Ovary (tissue), 9 donors: Measurements from ENCODE around the gene ZKSCAN3. TPM values are rescaled to one million over a fixed set of nuclear protein-coding genes. Genes with fewer than 3 reads are reported as not detected.

ENCODE experiments used
- DNase-seq, 5 donors: peaks; one replicate each; pipeline ENCODE4 v3.0.0-alpha.2; 2019 to 2020
- H3K27ac ChIP-seq, 2 donors: fragments of 200-600 bp; one replicate each; pipeline versions ENCODE4 v1.5.1 to v1.8.0; 2019 to 2022
- H3K27me3 ChIP-seq: fragments of 200-600 bp; one replicate; pipeline ENCODE4 v1.8.0; 2022
- H3K36me3 ChIP-seq: fragments of 200-600 bp; sonication (generic); one replicate; pipeline ENCODE4 v1.5.1; 2019
- H3K4me1 ChIP-seq: one replicate; pipeline ENCODE4 v1.8.1; 2013; ENCODE audit warnings: mild to moderate bottlenecking, moderate library complexity; ENCODE audit not compliant: insufficient read depth
- H3K4me3 ChIP-seq: fragments of 200-600 bp; sonication (generic); one replicate; pipeline ENCODE4 v1.5.1; 2017
- H3K9me3 ChIP-seq, 2 donors: fragments of 200-600 bp in 1 of 2; sonication (generic) in 1 of 2; one replicate each; pipeline versions ENCODE4 v1.5.1 to v1.8.1; 2013 to 2019; ENCODE audit warnings: mild to moderate bottlenecking in 1 of 2, moderate library complexity in 1 of 2
- EP300 ChIP-seq: sonication (generic); formaldehyde crosslinking; IDR thresholded peaks from one replicate; pipeline ENCODE4 v1.6.1; 2017; ENCODE audit warnings: antibody characterized with exemption
- POLR2A ChIP-seq: fragments of 450-650 bp; IDR thresholded peaks from one replicate; pipeline ENCODE4 v1.6.1; 2017; ENCODE audit warnings: antibody characterized with exemption, mild to moderate bottlenecking, moderate library complexity
- WGBS, 3 donors: extraction: QIAGEN DNeasy Blood & Tissue Kit in 1 of 3; methylation state at CpG; one replicate each; pipeline versions ENCODE4 v1.1.5 to v1.1.7; 2013 to 2017; 5-methylcytosine and 5-hydroxymethylcytosine counted together
- intact Hi-C, 4 donors: fragments of 100-400 bp; cut with DNase I; formaldehyde crosslinking; loops; one replicate each; pipeline versions ENCODE4 v1.11.0 to v1.15.1; 2022 to 2023
- polyA plus RNA-seq, 2 donors: library from polyadenylated mRNA; stranded (reverse); fragments of 200-250 nt in 1 of 2; fragments of 350-450 nt in 1 of 2; fragmentation: Illumina TruSeq in 1 of 2; extraction: RNeasy Lipid Tissue Mini Kit (QIAGEN cat#74804) in 1 of 2; gene quantifications; one replicate each; pipeline ENCODE4 v1.2.3, GENCODE V29; 2013 to 2014
- total RNA-seq, 7 donors: library from RNA; depleted of rRNA in 2 of 7; stranded (reverse); fragments of >200 nt in 2 of 7; fragmentation: NEBNext Ultra II Directional in 3 of 7; extraction: Animal tissue kit (Norgen Biotek cat#: 25700) in 3 of 7; gene quantifications; one replicate each; pipeline versions ENCODE4 v1.1.0 to v1.2.4, GENCODE V29; 2016 to 2023
- TF ChIP-seq, protein P1 (sequence below), 3 donors: fragments of 450-650 bp in 2 of 3; fragments of 200-600 bp in 1 of 3; IDR thresholded peaks; one replicate each; pipeline versions ENCODE4 v1.5.1 to v1.8.0; 2016 to 2022; ENCODE audit warnings: antibody characterized with exemption in 3 of 3, mild to moderate bottlenecking in 1 of 3
- donor health status: DM: no; HTN: no; CAD: no; lungs with moderate emphysema.
- donor health status: DM: no; HTN: no; CAD: no.
- donor health status: Bipolar disorder and iron deficiency.
- donor health status: DM: yes; HTN: yes; CAD: no.
- donor health status: DM: no; HTN: no; CAD: no.
- donor health status: DM: yes; HTN: yes; CAD: no.

Gene ZKSCAN3
- total and polyA plus RNA-seq, 9 donors, result 2.0 to 8.2 (median 6.1) TPM

DNA sequence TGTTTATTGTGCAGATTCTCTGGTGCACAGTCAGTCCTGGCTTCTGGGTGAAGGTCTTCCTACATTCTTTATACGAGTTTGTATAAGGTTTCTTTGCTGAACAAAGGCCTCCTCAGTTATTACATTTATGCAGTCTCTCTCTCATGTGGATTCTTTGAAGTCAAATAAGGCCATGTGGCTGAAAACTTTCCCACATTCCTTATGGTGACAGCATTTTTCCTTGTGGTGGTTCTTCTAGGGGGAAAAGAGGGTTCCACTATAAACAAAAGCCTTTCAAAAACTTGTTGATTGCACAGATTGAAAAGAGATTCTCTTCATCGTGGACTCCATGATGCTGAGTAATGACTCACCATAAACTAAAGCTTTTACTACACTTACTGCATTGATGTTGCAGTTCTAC, 30.6 kb downstream of the ZKSCAN3 start:
- TF ChIP-seq EP300, result no peak
- TF ChIP-seq, protein P1, sequence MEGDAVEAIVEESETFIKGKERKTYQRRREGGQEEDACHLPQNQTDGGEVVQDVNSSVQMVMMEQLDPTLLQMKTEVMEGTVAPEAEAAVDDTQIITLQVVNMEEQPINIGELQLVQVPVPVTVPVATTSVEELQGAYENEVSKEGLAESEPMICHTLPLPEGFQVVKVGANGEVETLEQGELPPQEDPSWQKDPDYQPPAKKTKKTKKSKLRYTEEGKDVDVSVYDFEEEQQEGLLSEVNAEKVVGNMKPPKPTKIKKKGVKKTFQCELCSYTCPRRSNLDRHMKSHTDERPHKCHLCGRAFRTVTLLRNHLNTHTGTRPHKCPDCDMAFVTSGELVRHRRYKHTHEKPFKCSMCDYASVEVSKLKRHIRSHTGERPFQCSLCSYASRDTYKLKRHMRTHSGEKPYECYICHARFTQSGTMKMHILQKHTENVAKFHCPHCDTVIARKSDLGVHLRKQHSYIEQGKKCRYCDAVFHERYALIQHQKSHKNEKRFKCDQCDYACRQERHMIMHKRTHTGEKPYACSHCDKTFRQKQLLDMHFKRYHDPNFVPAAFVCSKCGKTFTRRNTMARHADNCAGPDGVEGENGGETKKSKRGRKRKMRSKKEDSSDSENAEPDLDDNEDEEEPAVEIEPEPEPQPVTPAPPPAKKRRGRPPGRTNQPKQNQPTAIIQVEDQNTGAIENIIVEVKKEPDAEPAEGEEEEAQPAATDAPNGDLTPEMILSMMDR (IDR thresholded peaks at IDR 0.05), result no peak
- TF ChIP-seq POLR2A, result no peak
- WGBS, 3 donors, result 95 to 98% (median 97%) methylated on average over 2 of the region's 2 CpGs

DNA sequence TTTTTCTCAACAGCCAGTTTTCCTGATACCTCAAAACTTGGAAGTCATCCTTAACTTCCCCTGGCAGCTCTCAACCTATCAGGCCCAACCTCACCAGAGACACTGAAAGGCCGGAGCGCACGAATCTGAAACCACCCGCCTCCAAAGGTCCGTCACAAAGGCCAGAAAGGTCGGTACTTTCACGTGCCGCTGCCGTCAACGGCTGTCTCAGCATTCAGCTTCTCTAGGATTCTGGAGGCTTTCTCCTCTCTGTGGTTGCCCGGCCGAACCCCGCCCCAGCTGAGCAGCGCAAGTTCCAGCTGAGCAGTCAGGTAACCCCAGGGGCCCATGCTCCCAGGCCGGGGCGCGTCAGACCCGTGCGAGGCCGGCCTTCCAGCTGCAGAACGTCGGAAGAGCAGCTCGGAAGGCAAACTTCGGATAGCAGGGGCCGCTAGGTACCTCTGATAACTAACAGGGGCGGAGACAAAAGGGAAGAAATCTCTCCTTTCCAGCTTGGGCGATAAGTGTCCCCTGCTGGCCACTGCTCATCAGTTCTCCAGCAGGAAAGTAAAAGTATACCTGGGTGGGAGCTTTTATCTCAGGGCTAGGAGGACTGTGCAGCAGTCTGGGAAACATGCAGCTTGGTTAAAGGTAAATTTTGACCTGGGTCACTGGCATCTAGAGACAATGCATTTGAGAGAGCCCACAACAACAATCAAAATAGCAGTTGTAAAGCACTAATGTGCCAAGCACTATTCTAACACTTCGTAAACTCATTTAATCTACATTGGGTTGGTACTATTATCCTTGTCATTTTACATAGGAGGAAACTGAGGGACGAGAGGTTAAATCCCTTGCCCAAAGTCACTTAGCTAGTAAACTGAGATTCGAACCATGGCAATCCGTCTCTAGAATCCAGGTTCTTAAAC, 33.7 kb downstream of the ZKSCAN3 start:
- Histone ChIP-seq H3K27me3 (no peaks in the 10 kb centered on the region), H3K4me1 (no peaks in the 10 kb centered on the region), H3K27ac (peak overlapping the region in 1 of 2 donors; percentile 13), H3K4me3 (peak overlapping the region; percentile 32), H3K36me3 (no peaks in the 10 kb centered on the region), H3K9me3 (no peaks in the 10 kb centered on the region)
- no peak for TF ChIP-seq POLR2A
- TF ChIP-seq, protein P1 (IDR thresholded peaks at IDR 0.05), result peak in 1 of 3 donors; percentile 32
- WGBS, 3 donors, result 13 to 17% (median 13%) methylated on average over 31 of the region's 31 CpGs
- intact Hi-C loops, result no loop called here
- DNase-seq, result peak; percentile 78 to 90 (median 86)

More for the DNA sequence above, 30.6 kb downstream of the ZKSCAN3 start:
- Histone ChIP-seq H3K36me3 (no peaks in the 10 kb centered on the region), H3K27me3 (no peaks in the 10 kb centered on the region), H3K9me3 (no peaks in the 10 kb centered on the region), H3K27ac (no peak overlapping the region), H3K4me3 (no peak overlapping the region), H3K4me1 (no peaks in the 10 kb centered on the region)
- DNase-seq, result no peak
- intact Hi-C loops, result no loop called here

DNA sequence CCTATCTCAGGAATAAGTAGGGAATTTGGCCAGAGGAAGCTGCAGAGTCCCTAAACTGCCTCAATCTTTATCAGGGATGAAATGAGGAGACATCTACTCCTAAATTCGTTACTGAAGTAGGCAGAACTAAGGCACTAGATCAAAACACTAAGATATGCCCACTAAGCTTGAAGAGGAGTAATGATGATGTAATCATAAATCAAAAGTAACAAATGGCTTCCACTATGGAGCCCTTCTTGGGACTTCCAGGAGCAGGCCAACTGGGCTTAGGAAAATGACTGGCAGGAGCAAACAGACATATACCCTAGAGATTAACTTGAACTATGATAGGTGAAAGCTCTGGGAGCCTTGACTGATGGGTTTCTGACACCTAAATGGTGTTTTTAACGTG, 34.4 kb downstream of the ZKSCAN3 start:
- intact Hi-C loops, result no loop called here
- H3K36me3 ChIP-seq, result no peaks in the 10 kb centered on the region
- no peaks in the 10 kb centered on the region for H3K27me3 ChIP-seq
- H3K27ac ChIP-seq, result no peak overlapping the region
- 60 to 64% (median 64%) methylated on average over 2 of the region's 2 CpGs for WGBS, 3 donors
- no peaks in the 10 kb centered on the region for H3K4me1 ChIP-seq
- DNase-seq, result no peak
- H3K9me3 ChIP-seq, result no peaks in the 10 kb centered on the region
- no peak for TF ChIP-seq EP300
- TF ChIP-seq, protein P1 (IDR thresholded peaks at IDR 0.05), result no peak
- no peak for TF ChIP-seq POLR2A
- H3K4me3 ChIP-seq, result no peak overlapping the region

DNA sequence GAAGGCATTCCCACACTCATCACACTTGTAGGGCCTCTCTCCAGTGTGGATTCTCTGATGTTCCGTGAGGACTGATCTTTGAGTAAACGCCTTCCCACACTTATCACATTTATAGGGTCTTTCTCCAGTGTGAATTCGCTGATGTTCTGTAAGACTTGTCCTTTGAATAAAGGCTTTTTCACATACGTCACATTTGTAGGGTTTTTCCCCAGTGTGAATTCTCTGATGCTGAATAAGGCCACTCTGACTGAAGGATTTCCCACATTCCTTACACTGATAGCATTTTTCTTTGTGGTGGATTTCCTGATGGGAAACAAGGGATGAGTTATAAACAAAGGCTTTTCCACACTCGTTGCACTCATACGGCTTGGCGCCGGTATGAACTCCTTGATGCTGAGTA, 40.9 kb downstream of the ZKSCAN3 start:
- no peaks in the 10 kb centered on the region for H3K27me3 ChIP-seq
- no peak overlapping the region for H3K27ac ChIP-seq
- no peaks in the 10 kb centered on the region for H3K36me3 ChIP-seq
- H3K4me3 ChIP-seq, result no peak overlapping the region
- no peak for DNase-seq
- H3K9me3 ChIP-seq, result peaks cover 0 to 5% of the 10 kb centered on the region in 2 donors
- 96 to 98% (median 96%) methylated on average over 8 of the region's 8 CpGs for WGBS, 3 donors
- TF ChIP-seq, protein P1 (IDR thresholded peaks at IDR 0.05), result no peak
- TF ChIP-seq POLR2A (no peak), EP300 (no peak)
- H3K4me1 ChIP-seq, result no peaks in the 10 kb centered on the region
- intact Hi-C loops, result no loop called here
